Daoy (cell line): ENCODE data around the gene TMEM272. TPM values are rescaled to one million over a fixed set of nuclear protein-coding genes. Genes with fewer than 3 reads are reported as not detected.

Experiments used
- DNase-seq: peaks from one replicate; pipeline ENCODE4 v3.0.0-alpha.2; 2015; ENCODE audit warnings: low read depth
- total RNA-seq: library from RNA; depleted of rRNA; stranded (reverse); fragments of >200 nt; shearing (Covaris generic); gene quantifications from 2 replicates; pipeline ENCODE4 v1.2.3, GENCODE V29; 2014; rRNA removed

The TMEM272 gene
- not detected in 2 replicates for total RNA-seq

GRCh38 chr13:51844862-51845573, at the start of gene TMEM272:
TSS of gene TMEM272 (minus strand) at chr13:51845177. CDS start at chr13:51838530, 6,647 bp downstream.
- peak; percentile 59 for DNase-seq

GRCh38 chr13:51894239-51894638, 49.3 kb upstream of the TMEM272 start:
- peak; percentile 26 for DNase-seq

- no peak for DNase-seq
Observed at GRCh38 chr13:51892657-51893056, 47.7 kb upstream of the TMEM272 start.

- no peak for DNase-seq
Observed at GRCh38 chr13:51887468-51887867, 42.5 kb upstream of the TMEM272 start.

GRCh38 chr13:51885651-51886050, 40.7 kb upstream of the TMEM272 start:
- no peak for DNase-seq

GRCh38 chr13:51883226-51883600, 38.2 kb upstream of the TMEM272 start:
- DNase-seq = no peak

GRCh38 chr13:51882570-51883225, 37.7 kb upstream of the TMEM272 start:
- no peak for DNase-seq

- no peak for DNase-seq
Observed at GRCh38 chr13:51881296-51881695, 36.3 kb upstream of the TMEM272 start.

GRCh38 chr13:51879133-51879532, 34.2 kb upstream of the TMEM272 start:
- DNase-seq = no peak

- DNase-seq = no peak
Observed at GRCh38 chr13:51874651-51875050, 29.7 kb upstream of the TMEM272 start.

GRCh38 chr13:51873837-51874236, 28.9 kb upstream of the TMEM272 start:
- DNase-seq = no peak

- DNase-seq = no peak
Observed at GRCh38 chr13:51873117-51873798, 28.3 kb upstream of the TMEM272 start.

GRCh38 chr13:51870616-51871015, 25.6 kb upstream of the TMEM272 start:
- DNase-seq = no peak

- DNase-seq = no peak
Observed at GRCh38 chr13:51869916-51870315, 24.9 kb upstream of the TMEM272 start.

GRCh38 chr13:51867062-51867461, 22.1 kb upstream of the TMEM272 start:
- no peak for DNase-seq

GRCh38 chr13:51865838-51866237, 20.9 kb upstream of the TMEM272 start:
- no peak for DNase-seq

GRCh38 chr13:51862957-51863356, 18.0 kb upstream of the TMEM272 start:
- DNase-seq = no peak

GRCh38 chr13:51861723-51862300, 16.8 kb upstream of the TMEM272 start, which contains the start of gene CCDC70:
TSS of gene CCDC70 (plus strand) at chr13:51861969. CDS start at chr13:51865412, 3,443 bp downstream.
- DNase-seq = peak; percentile 55

- no peak for DNase-seq
Observed at GRCh38 chr13:51858433-51859247, 13.7 kb upstream of the TMEM272 start.

- DNase-seq = no peak
Observed at GRCh38 chr13:51856998-51857397, 12.0 kb upstream of the TMEM272 start.

GRCh38 chr13:51856027-51856736, 11.2 kb upstream of the TMEM272 start:
- no peak for DNase-seq
